ENCODE results near the gene CASR.

CASR gene

GRCh38 chr3:122312826-122313225 is 129.4 kb downstream of the CASR start:
- DNase-seq = no peak

GRCh38 chr3:122313281-122313680 is 129.8 kb downstream of the CASR start:
- DNase-seq = no peak

GRCh38 chr3:122314228-122314876 is 130.9 kb downstream of the CASR start:
- no peak for DNase-seq

- no peak for DNase-seq
Observed at GRCh38 chr3:122315619-122316018, 132.2 kb downstream of the CASR start.

- no peak for DNase-seq
Observed at GRCh38 chr3:122316368-122316767, 132.9 kb downstream of the CASR start.

- DNase-seq = no peak
Observed at GRCh38 chr3:122318620-122319019, 135.2 kb downstream of the CASR start.

GRCh38 chr3:122322095-122323075 is 138.9 kb downstream of the CASR start:
- no peak for DNase-seq

GRCh38 chr3:122324871-122325323 is 141.4 kb downstream of the CASR start, which contains the start of gene CSTA:
Gene CSTA (plus strand): TSS chr3:122325248. CDS start chr3:122325293, 45 bp downstream.
- no peak for DNase-seq

- no peak for DNase-seq
Observed at GRCh38 chr3:122325769-122326168, 142.3 kb downstream of the CASR start.

GRCh38 chr3:122331886-122332285 is 148.4 kb downstream of the CASR start:
- DNase-seq = no peak

GRCh38 chr3:122332551-122332950 is 149.1 kb downstream of the CASR start:
- DNase-seq = no peak
